Keratinocyte (primary cell): ENCODE measurements around the gene SELENOS. TPM values are rescaled to one million over a fixed set of nuclear protein-coding genes. Genes with fewer than 3 reads are reported as not detected.

Source experiments
- DNase-seq: peaks from one replicate; pipeline ENCODE4 v3.0.0-alpha.2; 2011; ENCODE audit warnings: low read depth, missing footprints, low spot score
- FAIRE-seq: peaks from 2 replicates; lab custom pipeline; 2011; peaks lifted over from hg19 to GRCh38; lab: Jason Lieb, UNC
- H2AFZ ChIP-seq: 2 replicates; pipeline ENCODE4 v1.6.0; 2012; ENCODE audit warnings: low read length, control low read depth, inconsistent platforms; ENCODE audit not compliant: control insufficient read depth
- H3K27ac ChIP-seq: 2 replicates; pipeline ENCODE4 v1.5.1; 2011; ENCODE audit warnings: low read length; ENCODE audit not compliant: control insufficient read depth, insufficient read depth
- H3K27me3 ChIP-seq: 3 replicates; pipeline ENCODE4 v1.6.0; 2011; ENCODE audit warnings: low read length; ENCODE audit not compliant: control insufficient read depth, insufficient read depth; ENCODE audit errors: extremely low read depth
- H3K36me3 ChIP-seq, 2 experiments: 2 replicates in 1 of 2; 3 replicates in 1 of 2; pipeline ENCODE4 v1.5.1; 2011; ENCODE audit warnings: low read length in 2 of 2, mild to moderate bottlenecking in 1 of 2; ENCODE audit not compliant: control insufficient read depth in 2 of 2, insufficient read depth in 2 of 2; ENCODE audit errors: extremely low read depth in 1 of 2
- H3K4me1 ChIP-seq: 3 replicates; pipeline ENCODE4 v1.5.1; 2011; ENCODE audit warnings: low read length; ENCODE audit not compliant: control insufficient read depth, insufficient read depth; ENCODE audit errors: extremely low read depth
- H3K4me2 ChIP-seq: 3 replicates; pipeline ENCODE4 v1.6.0; 2011; ENCODE audit warnings: low read depth, low read length; ENCODE audit not compliant: control insufficient read depth, insufficient read depth; ENCODE audit errors: extremely low read depth
- H3K4me3 ChIP-seq, 3 experiments: fragments of 200-600 bp in 1 of 3; sonication (generic) in 1 of 3; 2 replicates in 2 of 3; 3 replicates in 1 of 3; pipeline ENCODE4 v1.5.1; 2011 to 2016; ENCODE audit warnings: low read length in 3 of 3, mild to moderate bottlenecking in 3 of 3, control low read depth in 2 of 3, inconsistent platforms in 1 of 3, low read depth in 1 of 3, mixed read lengths in 1 of 3, mixed run types in 1 of 3, moderate library complexity in 1 of 3; ENCODE audit not compliant: control insufficient read depth in 2 of 3, insufficient read depth in 2 of 3; ENCODE audit errors: extremely low read depth in 1 of 3
- H3K79me2 ChIP-seq: 2 replicates; pipeline ENCODE4 v1.6.0; 2012; ENCODE audit warnings: low read length; ENCODE audit not compliant: control insufficient read depth, insufficient read depth
- H3K9ac ChIP-seq: 3 replicates; pipeline ENCODE4 v1.6.0; 2011; ENCODE audit warnings: low read length; ENCODE audit not compliant: control insufficient read depth, insufficient read depth; ENCODE audit errors: extremely low read depth
- H3K9me1 ChIP-seq: 3 replicates; pipeline ENCODE4 v1.6.0; 2011; ENCODE audit warnings: low read length; ENCODE audit not compliant: control insufficient read depth, insufficient read depth; ENCODE audit errors: extremely low read depth
- H3K9me3 ChIP-seq: 2 replicates; pipeline ENCODE4 v1.5.1; 2012; ENCODE audit warnings: low read depth, low read length; ENCODE audit not compliant: control insufficient read depth
- H4K20me1 ChIP-seq: 3 replicates; pipeline ENCODE4 v1.6.0; 2011; ENCODE audit warnings: low read length; ENCODE audit not compliant: control insufficient read depth, insufficient read depth; ENCODE audit errors: extremely low read depth
- CTCF ChIP-seq, 3 experiments: IDR thresholded peaks in 1 of 3; conservative IDR thresholded peaks in 1 of 3; optimal IDR thresholded peaks in 1 of 3; 2 replicates in 2 of 3; 3 replicates in 1 of 3; pipeline versions ENCODE3 to v1.5.1; 2011; ENCODE audit warnings: low read length in 3 of 3, mild to moderate bottlenecking in 3 of 3, moderate library complexity in 2 of 3, control low read depth in 1 of 3, inconsistent platforms in 1 of 3; ENCODE audit not compliant: insufficient read depth in 2 of 3; ENCODE audit errors: extremely low read depth in 1 of 3
- EZH2 ChIP-seq: IDR thresholded peaks from one replicate; pipeline ENCODE4 v1.6.1; 2012; ENCODE audit warnings: inconsistent platforms, mild to moderate bottlenecking, low read length, moderate library complexity
- dilution Hi-C: fragments of 300-500 bp; cut with MboI; formaldehyde crosslinking; loops from one replicate; pipeline ENCODE4 v1.7.0; 2020; ENCODE audit warnings: low sequenced_read_pairs; ENCODE audit not compliant: extremely low pct_ligation_motif_present
- polyA plus RNA-seq, 5 experiments: library from polyadenylated mRNA; depleted of rRNA in 3 of 5; stranded (reverse) in 3 of 5; stranded (forward) in 1 of 5; unstranded in 1 of 5; fragments of >200 nt; gene quantifications; 1 replicate in 1 of 5; 2 replicates in 3 of 5; 3 replicates in 1 of 5; pipeline versions ENCODE4 v1.2.1 to v1.2.3, GENCODE V29; 2011 to 2012; ENCODE audit warnings: missing spikeins in 2 of 5, low read depth in 1 of 5, low replicate concordance in 1 of 5

The SELENOS gene
- polyA plus RNA-seq, 1 donor (not counting 4 experiments of a cell fraction or from before 2014, with no cell fraction given) = 82.2 TPM

GRCh38 chr15:101264911-101265641 is 12.2 kb downstream of the SELENOS start:
- no peak overlapping the region for H3K27ac ChIP-seq
- H4K20me1 ChIP-seq = peaks cover 4% of the 10 kb centered on the region
- no peaks in the 10 kb centered on the region for H3K9me1 ChIP-seq
- H3K36me3 ChIP-seq = peaks cover 2 to 12% of the 10 kb centered on the region in 2 experiments
- DNase-seq = no peak
- no peak overlapping the region for H3K9ac ChIP-seq
- H3K9me3 ChIP-seq = no peaks in the 10 kb centered on the region
- H3K4me1 ChIP-seq = no peaks in the 10 kb centered on the region
- no peak for TF ChIP-seq EZH2
- TF ChIP-seq CTCF (optimal IDR thresholded peaks at IDR 0.05 in 1 of 3, IDR thresholded peaks at IDR 0.05 in 1 of 3, conservative IDR thresholded peaks at IDR 0.05 in 1 of 3; ENCODE audit: extremely low read depth in 1 of 3, insufficient read depth in 2 of 3, low read length in 3 of 3) = no peak
- dilution Hi-C loops = no loop called here
- H3K4me2 ChIP-seq = no peak overlapping the region
- H3K4me3 ChIP-seq = no peak overlapping the region
- no peak overlapping the region for H2AFZ ChIP-seq
- H3K27me3 ChIP-seq = no peaks in the 10 kb centered on the region
- FAIRE-seq = no peak
- H3K79me2 ChIP-seq = no peaks in the 10 kb centered on the region

- Histone ChIP-seq H2AFZ (no peak overlapping the region), H3K27me3 (no peaks in the 10 kb centered on the region), H3K9me3 (no peaks in the 10 kb centered on the region), H3K9ac (no peak overlapping the region), H3K4me1 (no peaks in the 10 kb centered on the region), H3K27ac (no peak overlapping the region), H4K20me1 (peaks cover 3% of the 10 kb centered on the region), H3K9me1 (no peaks in the 10 kb centered on the region), H3K4me2 (no peak overlapping the region), H3K36me3 (peaks cover 0 to 3% of the 10 kb centered on the region in 2 experiments), H3K4me3 (no peak overlapping the region), H3K79me2 (no peaks in the 10 kb centered on the region)
- DNase-seq (no peak), FAIRE-seq (no peak)
- no peak for TF ChIP-seq CTCF (optimal IDR thresholded peaks at IDR 0.05 in 1 of 3, IDR thresholded peaks at IDR 0.05 in 1 of 3, conservative IDR thresholded peaks at IDR 0.05 in 1 of 3; ENCODE audit: extremely low read depth in 1 of 3, insufficient read depth in 2 of 3, low read length in 3 of 3)
- dilution Hi-C loops = no loop called here
These were observed 13.3 kb downstream of the SELENOS start for GRCh38 chr15:101264011-101264410.
